ENCODE data around the gene SEC22C. TPM values are rescaled to one million over a fixed set of nuclear protein-coding genes. Genes with fewer than 3 reads are reported as not detected.

The SEC22C gene
- total and polyA plus RNA-seq, 2 of the 4 experiments (the other 2 are of a cell fraction): 24.0 to 43.9 TPM

DNA sequence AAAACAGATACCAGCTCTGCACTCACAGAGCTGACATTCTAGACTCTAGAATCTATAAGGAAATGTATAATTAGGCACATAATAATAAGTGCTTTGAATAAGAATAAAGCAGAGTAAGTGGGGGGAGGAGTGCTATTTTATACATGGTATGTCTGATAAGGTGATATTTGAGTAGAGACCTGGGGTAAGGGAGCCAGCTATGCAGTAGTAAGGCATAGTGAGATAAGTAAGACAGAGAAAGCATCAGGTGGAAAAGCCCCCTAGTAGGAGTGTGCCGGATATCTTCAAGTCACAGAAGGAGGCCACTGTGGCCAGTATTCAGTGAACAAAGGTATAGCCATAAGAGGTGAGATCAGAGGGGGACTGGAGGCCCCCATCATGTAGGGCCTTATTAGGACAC, 11.9 kb upstream of the SEC22C start:
- Histone ChIP-seq H4K8ac (ENCODE audit: low read depth in 2 of 2, low read length in 2 of 2) (no peak overlapping the region), H3K9me1 (ENCODE audit: insufficient read depth, low read length) (peaks cover 9% of the 10 kb centered on the region), H4K91ac (ENCODE audit: insufficient read depth, low read depth, low read length) (no peak overlapping the region), H2AK5ac (ENCODE audit: low read depth, low read length) (no peak overlapping the region), H2BK5ac (ENCODE audit: low read depth, low read length, poor library complexity, severe bottlenecking) (no peak overlapping the region), H3K79me1 (ENCODE audit: low read depth in 1 of 2, low read length in 2 of 2) (peaks cover 21 to 34% of the 10 kb centered on the region in 2 experiments), H4K20me1 (ENCODE audit: insufficient read depth, low read length) (peaks cover 3% of the 10 kb centered on the region; the same call in 1 of the 2 replicates), H3K9ac (ENCODE audit: low read depth, low read length) (no peak overlapping the region), H3K56ac (ENCODE audit: extremely low read depth, insufficient read depth, low read length) (no peak overlapping the region), H3K23ac (ENCODE audit: low read depth, low read length) (no peak overlapping the region), H3K36me3 (ENCODE audit: control insufficient read depth, insufficient read depth, low read length) (peaks cover 4% of the 10 kb centered on the region; the same call in 1 of the 2 replicates), H3K14ac (replicated peaks; ENCODE audit: low read depth, low read length) (no peak overlapping the region), H3K9me3 (ENCODE audit: control insufficient read depth, insufficient read depth, low read length) (no peaks in the 10 kb centered on the region), H2BK15ac (ENCODE audit: low read depth, low read length) (no peak overlapping the region), H3K18ac (ENCODE audit: low read depth, low read length) (no peak overlapping the region), H2BK20ac (ENCODE audit: low read depth, low read length) (no peak overlapping the region), H3K4ac (ENCODE audit: low read depth, low read length) (no peak overlapping the region), H3K4me1 (ENCODE audit: control insufficient read depth, insufficient read depth, low read length) (peaks cover 6% of the 10 kb centered on the region), H2AFZ (replicated peaks; ENCODE audit: low read length, poor library complexity) (no peak overlapping the region), H3K27ac (ENCODE audit: insufficient read depth, low read length) (no peak overlapping the region), H3K4me3 (ENCODE audit: insufficient read depth, low read depth, low read length) (no peak overlapping the region), H3K27me3 (ENCODE audit: control insufficient read depth, insufficient read depth, low read length) (no peaks in the 10 kb centered on the region), H2BK120ac (ENCODE audit: low read depth, low read length) (no peak overlapping the region), H3K4me2 (ENCODE audit: low read depth, low read length) (no peak overlapping the region), H4K5ac (ENCODE audit: low read depth, low read length) (no peak overlapping the region), H2AK9ac (replicated peaks; ENCODE audit: low read depth, low read length, poor library complexity) (no peak overlapping the region)
- dilution Hi-C loops (cut with HindIII; ENCODE audit: low sequenced_read_pairs, unreplicated experiment): no loop called here
- intact Hi-C loops (cut with micrococcal nuclease): no loop called here
- CTCF ChIA-PET: no interaction called here
- no peak for DNase-seq
- no TSS peak for BruUV-seq (replicated peaks)
- POLR2A ChIA-PET (ENCODE audit: unreplicated experiment): no interaction called here
- in situ Hi-C loops (cut with MboI; ENCODE audit: low sequenced_read_pairs): no loop called here
- WGBS, 2 experiments (ENCODE audit: extremely low coverage in 2 of 2, insufficient read length in 1 of 2): 86% methylated on average over 1 of the region's 1 CpG; no CpG with 5 or more reads in 1 of the 2 experiments
- no peak for ATAC-seq (ENCODE audit: low read depth)
- TF ChIP-seq FOS (IDR thresholded peaks at IDR 0.05; ENCODE audit: low read depth, low read length) (no peak), MAZ (IDR thresholded peaks at IDR 0.05; ENCODE audit: borderline replicate concordance, low read depth, low read length) (no peak), RAD21 (IDR thresholded peaks at IDR 0.05; ENCODE audit: low read length) (no peak), RCOR1 (IDR thresholded peaks at IDR 0.05; ENCODE audit: insufficient replicate concordance, low read length) (no peak), CEBPB (IDR thresholded peaks at IDR 0.05; ENCODE audit: low read depth, low read length) (no peak), MAFK (IDR thresholded peaks at IDR 0.05; ENCODE audit: low read depth, low read length) (no peak), CHD1 (IDR thresholded peaks at IDR 0.05; ENCODE audit: low read depth, low read length) (no peak), POLR2A (IDR thresholded peaks at IDR 0.05; ENCODE audit: low read depth, low read length) (no peak), BHLHE40 (IDR thresholded peaks at IDR 0.05; ENCODE audit: low read depth, low read length) (no peak), CTCF (conservative IDR thresholded peaks at IDR 0.05; ENCODE audit: low read depth, low read length) (no peak), NFE2L2 (IDR thresholded peaks at IDR 0.05; ENCODE audit: low read depth, low read length) (no peak)
- TF ChIP-seq, protein P1, sequence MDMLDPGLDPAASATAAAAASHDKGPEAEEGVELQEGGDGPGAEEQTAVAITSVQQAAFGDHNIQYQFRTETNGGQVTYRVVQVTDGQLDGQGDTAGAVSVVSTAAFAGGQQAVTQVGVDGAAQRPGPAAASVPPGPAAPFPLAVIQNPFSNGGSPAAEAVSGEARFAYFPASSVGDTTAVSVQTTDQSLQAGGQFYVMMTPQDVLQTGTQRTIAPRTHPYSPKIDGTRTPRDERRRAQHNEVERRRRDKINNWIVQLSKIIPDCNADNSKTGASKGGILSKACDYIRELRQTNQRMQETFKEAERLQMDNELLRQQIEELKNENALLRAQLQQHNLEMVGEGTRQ (IDR thresholded peaks at IDR 0.05; ENCODE audit: low read depth, low read length): no peak

Data from IMR-90 (cell line).